Activated naive CD8-positive, alpha-beta T cell treated with anti-CD3 and anti-CD28 coated beads, Interleukin-2, amount 50 U/mL, for 16 hours (primary cell): ENCODE results near the gene CD63.
"Not testable (repeated sequence)": the region's sequence is repeated elsewhere in the genome, so short reads cannot be mapped to it uniquely, and the experiment has no call there.

Experiments
- DNase-seq: peaks from one replicate; pipeline ENCODE4 v3.0.0-alpha.2; 2020; ENCODE audit warnings: low read depth, low spot score

The CD63 gene

GRCh38 chr12:55728939-55729818 is at the start of gene CD63:
CD63 (minus strand) TSS chr12:55729009; CDS start chr12:55728341, 668 bp downstream.
- DNase-seq: peak; percentile 47

GRCh38 chr12:55777856-55778255 is 49.0 kb upstream of the CD63 start:
- no peak for DNase-seq

GRCh38 chr12:55771736-55772135 is 42.9 kb upstream of the CD63 start:
- DNase-seq: no peak

GRCh38 chr12:55767156-55767555 is 38.3 kb upstream of the CD63 start:
- DNase-seq: no peak

- no peak for DNase-seq
Measured at GRCh38 chr12:55765736-55766290, 37.0 kb upstream of the CD63 start.

- DNase-seq: no peak
Measured at GRCh38 chr12:55762646-55763045, 33.8 kb upstream of the CD63 start.

GRCh38 chr12:55760663-55761062 is 31.9 kb upstream of the CD63 start:
- DNase-seq: no peak

GRCh38 chr12:55758575-55758974 is 29.8 kb upstream of the CD63 start:
- not testable (repeated sequence) for DNase-seq

GRCh38 chr12:55757701-55758100 is 28.9 kb upstream of the CD63 start:
- DNase-seq: no peak

- no peak for DNase-seq
Measured at GRCh38 chr12:55755246-55755645, 26.4 kb upstream of the CD63 start.

- no peak for DNase-seq
Measured at GRCh38 chr12:55748230-55748993, 19.6 kb upstream of the CD63 start.

GRCh38 chr12:55746913-55747231 is 18.1 kb upstream of the CD63 start:
- DNase-seq: no peak

GRCh38 chr12:55746174-55746912 is 17.5 kb upstream of the CD63 start:
- no peak for DNase-seq

- DNase-seq: no peak
Measured at GRCh38 chr12:55745361-55746173, 16.8 kb upstream of the CD63 start.

GRCh38 chr12:55744340-55745030 is 15.7 kb upstream of the CD63 start:
- no peak for DNase-seq

GRCh38 chr12:55743406-55744339 is 14.9 kb upstream of the CD63 start:
- no peak for DNase-seq

- DNase-seq: no peak
Measured at GRCh38 chr12:55742719-55743405, 14.1 kb upstream of the CD63 start, which contains the start of gene GDF11. GDF11 (plus strand) TSS chr12:55743122; CDS start chr12:55743317, 195 bp downstream.

GRCh38 chr12:55741931-55742680 is 13.3 kb upstream of the CD63 start:
- no peak for DNase-seq
